HG03196 (cell line): ENCODE data around the gene SRP9.
"Not testable (repeated sequence)": the region's sequence is repeated elsewhere in the genome, so short reads cannot be mapped to it uniquely, and the experiment has no call there.

Experiments
- ATAC-seq: cut with Tn5 transposase; IDR thresholded peaks from one replicate; pipeline ENCODE4 v1.9.1; 2021; ENCODE audit not compliant: unreplicated experiment

SRP9 gene

GRCh38 chr1:225813214-225813964 lies 35.8 kb downstream of the SRP9 start:
- no peak for ATAC-seq

GRCh38 chr1:225814381-225814780 lies 36.8 kb downstream of the SRP9 start:
- no peak for ATAC-seq

GRCh38 chr1:225815090-225815489 lies 37.5 kb downstream of the SRP9 start:
- not testable (repeated sequence) for ATAC-seq

- ATAC-seq = no peak
Observed at GRCh38 chr1:225815526-225816178, 38.0 kb downstream of the SRP9 start.

GRCh38 chr1:225816643-225817538 lies 39.3 kb downstream of the SRP9 start:
- ATAC-seq = no peak

- no peak for ATAC-seq
Observed at GRCh38 chr1:225817611-225818061, 40.0 kb downstream of the SRP9 start.

- no peak for ATAC-seq
Observed at GRCh38 chr1:225818229-225818628, 40.6 kb downstream of the SRP9 start.

GRCh38 chr1:225819346-225820192 lies 41.9 kb downstream of the SRP9 start:
- no peak for ATAC-seq

- ATAC-seq = no peak
Observed at GRCh38 chr1:225820522-225821120, 43.0 kb downstream of the SRP9 start.

GRCh38 chr1:225822655-225823403 lies 45.2 kb downstream of the SRP9 start:
- ATAC-seq = no peak

- no peak for ATAC-seq
Observed at GRCh38 chr1:225823811-225824261, 46.2 kb downstream of the SRP9 start.

GRCh38 chr1:225824533-225824941 lies 46.9 kb downstream of the SRP9 start:
- no peak for ATAC-seq

GRCh38 chr1:225825078-225825477 lies 47.5 kb downstream of the SRP9 start:
- ATAC-seq = no peak

- no peak for ATAC-seq
Observed at GRCh38 chr1:225825607-225826007, 48.0 kb downstream of the SRP9 start.

- no peak for ATAC-seq
Observed at GRCh38 chr1:225827076-225827475, 49.5 kb downstream of the SRP9 start.

- ATAC-seq = no peak
Observed at GRCh38 chr1:225828706-225829345, 51.2 kb downstream of the SRP9 start.

- no peak for ATAC-seq
Observed at GRCh38 chr1:225830841-225831240, 53.2 kb downstream of the SRP9 start.

- no peak for ATAC-seq
Observed at GRCh38 chr1:225834417-225835329, 57.0 kb downstream of the SRP9 start.
